ENCODE measurements around the gene RAB36. TPM values are rescaled to one million over a fixed set of nuclear protein-coding genes. Genes with fewer than 3 reads are reported as not detected.

RAB36 gene
- total and polyA plus RNA-seq, 4 donors: 0.22 to 0.56 (median 0.37) TPM

DNA sequence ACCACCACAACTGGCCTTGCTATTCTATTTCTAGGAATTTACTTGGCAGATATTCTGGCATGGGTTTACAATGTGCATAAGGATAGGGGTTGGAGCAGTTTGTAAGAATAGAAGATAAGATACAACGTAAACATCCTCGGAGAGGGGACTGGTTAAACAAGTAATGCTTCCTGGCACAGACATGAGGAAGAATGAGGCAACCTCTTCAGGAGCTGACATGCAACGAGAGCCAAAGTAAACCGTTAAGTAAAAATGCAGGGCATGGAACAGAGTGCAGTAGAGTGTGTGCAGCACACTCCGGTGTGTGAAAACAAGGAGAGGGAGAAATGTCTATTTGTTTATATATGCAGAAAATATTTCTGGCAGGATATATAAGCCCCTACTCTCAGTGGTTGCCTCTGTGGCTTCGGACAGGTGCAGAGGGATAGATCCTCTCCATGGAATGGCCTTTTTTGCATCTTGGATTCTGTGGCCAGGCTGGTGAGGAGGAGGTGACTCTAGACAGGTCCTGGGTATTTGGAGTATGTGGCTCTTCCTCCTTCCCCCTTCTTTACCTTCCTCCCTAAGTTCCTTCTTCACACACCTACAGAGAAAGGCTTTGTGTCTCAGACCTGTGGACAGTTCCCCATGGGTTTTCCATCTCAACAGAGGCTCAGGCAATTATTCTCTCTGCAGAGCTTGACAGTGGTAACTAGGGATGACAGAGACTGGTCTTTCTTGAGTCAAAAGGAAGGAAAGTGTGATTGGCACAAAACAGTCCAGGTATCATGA lies 2.5 kb downstream of the RAB36 start (continued):
- TF ChIP-seq, protein P1, sequence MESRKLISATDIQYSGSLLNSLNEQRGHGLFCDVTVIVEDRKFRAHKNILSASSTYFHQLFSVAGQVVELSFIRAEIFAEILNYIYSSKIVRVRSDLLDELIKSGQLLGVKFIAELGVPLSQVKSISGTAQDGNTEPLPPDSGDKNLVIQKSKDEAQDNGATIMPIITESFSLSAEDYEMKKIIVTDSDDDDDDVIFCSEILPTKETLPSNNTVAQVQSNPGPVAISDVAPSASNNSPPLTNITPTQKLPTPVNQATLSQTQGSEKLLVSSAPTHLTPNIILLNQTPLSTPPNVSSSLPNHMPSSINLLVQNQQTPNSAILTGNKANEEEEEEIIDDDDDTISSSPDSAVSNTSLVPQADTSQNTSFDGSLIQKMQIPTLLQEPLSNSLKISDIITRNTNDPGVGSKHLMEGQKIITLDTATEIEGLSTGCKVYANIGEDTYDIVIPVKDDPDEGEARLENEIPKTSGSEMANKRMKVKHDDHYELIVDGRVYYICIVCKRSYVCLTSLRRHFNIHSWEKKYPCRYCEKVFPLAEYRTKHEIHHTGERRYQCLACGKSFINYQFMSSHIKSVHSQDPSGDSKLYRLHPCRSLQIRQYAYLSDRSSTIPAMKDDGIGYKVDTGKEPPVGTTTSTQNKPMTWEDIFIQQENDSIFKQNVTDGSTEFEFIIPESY (IDR thresholded peaks at IDR 0.05): no peak
- TF ChIP-seq NR2F2 (IDR thresholded peaks at IDR 0.05) (no peak), HNF4G (IDR thresholded peaks at IDR 0.05) (peak; percentile 13), RAD21 (IDR thresholded peaks at IDR 0.05) (peak in 1 of 2 donors; percentile 26)

DNA sequence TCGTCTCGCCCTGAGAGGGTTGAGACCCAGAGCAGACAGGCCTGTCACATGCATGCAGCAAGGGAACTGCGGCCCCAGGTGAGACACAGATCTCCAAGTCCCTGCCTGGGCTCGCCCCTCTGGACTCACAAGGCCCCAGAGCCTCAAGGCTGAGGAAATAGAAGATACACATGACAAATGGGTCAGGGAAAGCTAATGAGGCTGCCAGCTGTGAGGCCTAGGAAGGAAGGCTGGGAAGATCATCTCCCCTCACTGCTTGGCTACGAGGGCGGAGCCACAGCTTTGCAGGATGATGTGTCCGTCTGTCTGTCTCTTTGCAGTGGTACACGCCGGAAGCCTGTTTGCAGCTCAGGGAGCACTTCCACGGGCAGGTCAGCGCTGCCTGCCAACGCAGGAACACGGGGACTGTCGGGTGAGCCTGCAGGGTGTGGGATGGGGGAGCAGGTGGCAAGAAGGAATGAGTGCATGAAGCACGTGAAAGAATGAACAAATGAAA lies 4.5 kb downstream of the RAB36 start:
- DNase-seq (ENCODE audit: low spot score): no peak
- Histone ChIP-seq H3K9ac (ENCODE audit: low read depth in 1 of 2, low read length in 2 of 2) (no peak overlapping the region), H3K27ac (ENCODE audit: low read depth in 1 of 2, low read length in 2 of 2) (no peak overlapping the region), H3K27me3 (ENCODE audit: control insufficient read depth in 4 of 4, insufficient read depth in 4 of 4, low read length in 3 of 4) (no peaks in the 10 kb centered on the region), H3K9me3 (ENCODE audit: control insufficient read depth in 4 of 4, low read length in 3 of 4) (no peaks in the 10 kb centered on the region), H3K4me3 (ENCODE audit: low read depth in 1 of 3, low read length in 3 of 3) (no peak overlapping the region), H3K36me3 (ENCODE audit: control insufficient read depth in 4 of 4, insufficient read depth in 3 of 4, low read depth in 1 of 4, low read length in 3 of 4) (no peaks in the 10 kb centered on the region), H3K4me1 (ENCODE audit: control insufficient read depth in 4 of 4, insufficient read depth in 4 of 4, low read length in 3 of 4) (peaks cover 8 to 19% (median 14%) of the 10 kb centered on the region in 4 donors)
- TF ChIP-seq, protein P2, sequence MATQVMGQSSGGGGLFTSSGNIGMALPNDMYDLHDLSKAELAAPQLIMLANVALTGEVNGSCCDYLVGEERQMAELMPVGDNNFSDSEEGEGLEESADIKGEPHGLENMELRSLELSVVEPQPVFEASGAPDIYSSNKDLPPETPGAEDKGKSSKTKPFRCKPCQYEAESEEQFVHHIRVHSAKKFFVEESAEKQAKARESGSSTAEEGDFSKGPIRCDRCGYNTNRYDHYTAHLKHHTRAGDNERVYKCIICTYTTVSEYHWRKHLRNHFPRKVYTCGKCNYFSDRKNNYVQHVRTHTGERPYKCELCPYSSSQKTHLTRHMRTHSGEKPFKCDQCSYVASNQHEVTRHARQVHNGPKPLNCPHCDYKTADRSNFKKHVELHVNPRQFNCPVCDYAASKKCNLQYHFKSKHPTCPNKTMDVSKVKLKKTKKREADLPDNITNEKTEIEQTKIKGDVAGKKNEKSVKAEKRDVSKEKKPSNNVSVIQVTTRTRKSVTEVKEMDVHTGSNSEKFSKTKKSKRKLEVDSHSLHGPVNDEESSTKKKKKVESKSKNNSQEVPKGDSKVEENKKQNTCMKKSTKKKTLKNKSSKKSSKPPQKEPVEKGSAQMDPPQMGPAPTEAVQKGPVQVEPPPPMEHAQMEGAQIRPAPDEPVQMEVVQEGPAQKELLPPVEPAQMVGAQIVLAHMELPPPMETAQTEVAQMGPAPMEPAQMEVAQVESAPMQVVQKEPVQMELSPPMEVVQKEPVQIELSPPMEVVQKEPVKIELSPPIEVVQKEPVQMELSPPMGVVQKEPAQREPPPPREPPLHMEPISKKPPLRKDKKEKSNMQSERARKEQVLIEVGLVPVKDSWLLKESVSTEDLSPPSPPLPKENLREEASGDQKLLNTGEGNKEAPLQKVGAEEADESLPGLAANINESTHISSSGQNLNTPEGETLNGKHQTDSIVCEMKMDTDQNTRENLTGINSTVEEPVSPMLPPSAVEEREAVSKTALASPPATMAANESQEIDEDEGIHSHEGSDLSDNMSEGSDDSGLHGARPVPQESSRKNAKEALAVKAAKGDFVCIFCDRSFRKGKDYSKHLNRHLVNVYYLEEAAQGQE (IDR thresholded peaks at IDR 0.05): no peak
- TF ChIP-seq FOXA1 (IDR thresholded peaks at IDR 0.05): no peak
- TF ChIP-seq, protein P3, sequence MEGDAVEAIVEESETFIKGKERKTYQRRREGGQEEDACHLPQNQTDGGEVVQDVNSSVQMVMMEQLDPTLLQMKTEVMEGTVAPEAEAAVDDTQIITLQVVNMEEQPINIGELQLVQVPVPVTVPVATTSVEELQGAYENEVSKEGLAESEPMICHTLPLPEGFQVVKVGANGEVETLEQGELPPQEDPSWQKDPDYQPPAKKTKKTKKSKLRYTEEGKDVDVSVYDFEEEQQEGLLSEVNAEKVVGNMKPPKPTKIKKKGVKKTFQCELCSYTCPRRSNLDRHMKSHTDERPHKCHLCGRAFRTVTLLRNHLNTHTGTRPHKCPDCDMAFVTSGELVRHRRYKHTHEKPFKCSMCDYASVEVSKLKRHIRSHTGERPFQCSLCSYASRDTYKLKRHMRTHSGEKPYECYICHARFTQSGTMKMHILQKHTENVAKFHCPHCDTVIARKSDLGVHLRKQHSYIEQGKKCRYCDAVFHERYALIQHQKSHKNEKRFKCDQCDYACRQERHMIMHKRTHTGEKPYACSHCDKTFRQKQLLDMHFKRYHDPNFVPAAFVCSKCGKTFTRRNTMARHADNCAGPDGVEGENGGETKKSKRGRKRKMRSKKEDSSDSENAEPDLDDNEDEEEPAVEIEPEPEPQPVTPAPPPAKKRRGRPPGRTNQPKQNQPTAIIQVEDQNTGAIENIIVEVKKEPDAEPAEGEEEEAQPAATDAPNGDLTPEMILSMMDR (IDR thresholded peaks at IDR 0.05; ENCODE audit: low read depth, low read length, missing input control): no peak
- TF ChIP-seq FOXA2 (IDR thresholded peaks at IDR 0.05): no peak
- TF ChIP-seq, protein P4, sequence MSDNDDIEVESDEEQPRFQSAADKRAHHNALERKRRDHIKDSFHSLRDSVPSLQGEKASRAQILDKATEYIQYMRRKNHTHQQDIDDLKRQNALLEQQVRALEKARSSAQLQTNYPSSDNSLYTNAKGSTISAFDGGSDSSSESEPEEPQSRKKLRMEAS (IDR thresholded peaks at IDR 0.05): no peak
- TF ChIP-seq GABPA (IDR thresholded peaks at IDR 0.05 in 1 of 2, conservative IDR thresholded peaks at IDR 0.05 in 1 of 2): no peak
- no peak for TF ChIP-seq RAD21 (IDR thresholded peaks at IDR 0.05)
- TF ChIP-seq YY1 (IDR thresholded peaks at IDR 0.05): no peak
- TF ChIP-seq EGR1 (IDR thresholded peaks at IDR 0.05; ENCODE audit: low read depth in 2 of 2): no peak
- TF ChIP-seq, protein P5, sequence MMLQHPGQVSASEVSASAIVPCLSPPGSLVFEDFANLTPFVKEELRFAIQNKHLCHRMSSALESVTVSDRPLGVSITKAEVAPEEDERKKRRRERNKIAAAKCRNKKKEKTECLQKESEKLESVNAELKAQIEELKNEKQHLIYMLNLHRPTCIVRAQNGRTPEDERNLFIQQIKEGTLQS (IDR thresholded peaks at IDR 0.05): no peak
- TF ChIP-seq HNF4A (conservative IDR thresholded peaks at IDR 0.05): no peak
- TF ChIP-seq, protein P1 (IDR thresholded peaks at IDR 0.05): no peak
- no peak for TF ChIP-seq JUND (IDR thresholded peaks at IDR 0.05)
- no peak for TF ChIP-seq SP1 (IDR thresholded peaks at IDR 0.05)
- WGBS: 95% methylated on average over 15 of the region's 15 CpGs

Data from liver (tissue), 9 donors.